Right lobe of liver (tissue), 4 donors: ENCODE measurements around the gene RPRD2.

Source experiments
- POLR2A ChIP-seq: fragments of 450-650 bp; IDR thresholded peaks from one replicate; pipeline ENCODE4 v1.6.1; 2017; ENCODE audit warnings: antibody characterized with exemption, mild to moderate bottlenecking
- TF ChIP-seq, protein P1 (sequence below), 4 donors: fragments of 200-600 bp in 3 of 4; fragments of 450-650 bp in 1 of 4; IDR thresholded peaks; one replicate each; pipeline versions ENCODE4 v1.5.1 to v1.8.0; 2016 to 2022; ENCODE audit warnings: antibody characterized with exemption in 4 of 4, mild to moderate bottlenecking in 2 of 4
- donor health status: DM: no; HTN: no; CAD: no.
- donor health status: DM: no; HTN: no; CAD: no.
- donor health status: DM: no; HTN: yes; CAD: no.

DNA sequence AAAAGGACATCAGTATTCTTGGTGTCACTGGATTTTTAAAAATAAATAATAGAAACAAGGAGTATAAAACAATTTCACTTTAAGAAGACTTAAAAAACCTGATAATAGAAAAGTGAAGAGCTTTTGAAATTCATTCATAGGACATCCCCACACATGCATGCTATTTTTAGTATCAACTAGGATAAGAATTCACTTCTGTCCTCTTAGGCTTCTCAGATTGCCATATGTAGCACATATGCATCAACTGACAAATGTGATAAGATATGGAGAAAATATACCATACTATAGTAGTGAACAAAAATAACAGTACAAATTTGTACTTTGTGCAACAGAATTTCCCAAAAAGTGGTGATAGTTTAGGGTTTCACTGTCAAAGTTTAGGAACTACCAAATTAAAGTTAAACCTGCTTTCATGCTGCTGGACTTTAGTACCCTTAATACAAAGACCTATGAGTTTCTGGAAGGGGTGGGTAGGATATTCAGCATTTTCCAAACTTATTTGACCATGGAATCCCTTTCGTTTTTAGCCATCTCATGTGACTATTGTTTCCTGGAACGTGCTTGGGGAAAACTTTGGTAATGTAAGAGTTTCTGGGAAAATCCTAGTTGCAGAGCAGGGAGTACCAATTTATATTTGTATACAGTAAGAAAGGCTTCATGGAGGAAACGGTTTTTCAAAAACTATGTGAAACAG lies 19.8 kb downstream of the RPRD2 start:
- TF ChIP-seq, protein P1, sequence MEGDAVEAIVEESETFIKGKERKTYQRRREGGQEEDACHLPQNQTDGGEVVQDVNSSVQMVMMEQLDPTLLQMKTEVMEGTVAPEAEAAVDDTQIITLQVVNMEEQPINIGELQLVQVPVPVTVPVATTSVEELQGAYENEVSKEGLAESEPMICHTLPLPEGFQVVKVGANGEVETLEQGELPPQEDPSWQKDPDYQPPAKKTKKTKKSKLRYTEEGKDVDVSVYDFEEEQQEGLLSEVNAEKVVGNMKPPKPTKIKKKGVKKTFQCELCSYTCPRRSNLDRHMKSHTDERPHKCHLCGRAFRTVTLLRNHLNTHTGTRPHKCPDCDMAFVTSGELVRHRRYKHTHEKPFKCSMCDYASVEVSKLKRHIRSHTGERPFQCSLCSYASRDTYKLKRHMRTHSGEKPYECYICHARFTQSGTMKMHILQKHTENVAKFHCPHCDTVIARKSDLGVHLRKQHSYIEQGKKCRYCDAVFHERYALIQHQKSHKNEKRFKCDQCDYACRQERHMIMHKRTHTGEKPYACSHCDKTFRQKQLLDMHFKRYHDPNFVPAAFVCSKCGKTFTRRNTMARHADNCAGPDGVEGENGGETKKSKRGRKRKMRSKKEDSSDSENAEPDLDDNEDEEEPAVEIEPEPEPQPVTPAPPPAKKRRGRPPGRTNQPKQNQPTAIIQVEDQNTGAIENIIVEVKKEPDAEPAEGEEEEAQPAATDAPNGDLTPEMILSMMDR (IDR thresholded peaks at IDR 0.05) = no peak
- TF ChIP-seq POLR2A = no peak
